ENCODE data around the gene MED13.
A peak's percentile ranks its signal among the peaks of the same experiment; 100 is the strongest.

MED13 gene

GRCh38 chr17:62065611-62066468 lies 762 bp upstream of the MED13 start:
- peak overlapping the region; percentile 93 for H3K27ac ChIP-seq
- TF ChIP-seq, protein P1, sequence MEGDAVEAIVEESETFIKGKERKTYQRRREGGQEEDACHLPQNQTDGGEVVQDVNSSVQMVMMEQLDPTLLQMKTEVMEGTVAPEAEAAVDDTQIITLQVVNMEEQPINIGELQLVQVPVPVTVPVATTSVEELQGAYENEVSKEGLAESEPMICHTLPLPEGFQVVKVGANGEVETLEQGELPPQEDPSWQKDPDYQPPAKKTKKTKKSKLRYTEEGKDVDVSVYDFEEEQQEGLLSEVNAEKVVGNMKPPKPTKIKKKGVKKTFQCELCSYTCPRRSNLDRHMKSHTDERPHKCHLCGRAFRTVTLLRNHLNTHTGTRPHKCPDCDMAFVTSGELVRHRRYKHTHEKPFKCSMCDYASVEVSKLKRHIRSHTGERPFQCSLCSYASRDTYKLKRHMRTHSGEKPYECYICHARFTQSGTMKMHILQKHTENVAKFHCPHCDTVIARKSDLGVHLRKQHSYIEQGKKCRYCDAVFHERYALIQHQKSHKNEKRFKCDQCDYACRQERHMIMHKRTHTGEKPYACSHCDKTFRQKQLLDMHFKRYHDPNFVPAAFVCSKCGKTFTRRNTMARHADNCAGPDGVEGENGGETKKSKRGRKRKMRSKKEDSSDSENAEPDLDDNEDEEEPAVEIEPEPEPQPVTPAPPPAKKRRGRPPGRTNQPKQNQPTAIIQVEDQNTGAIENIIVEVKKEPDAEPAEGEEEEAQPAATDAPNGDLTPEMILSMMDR (IDR thresholded peaks at IDR 0.05): peak; percentile 97
- no peak for TF ChIP-seq ZFX (IDR thresholded peaks at IDR 0.05; ENCODE audit: borderline replicate concordance)

DNA sequence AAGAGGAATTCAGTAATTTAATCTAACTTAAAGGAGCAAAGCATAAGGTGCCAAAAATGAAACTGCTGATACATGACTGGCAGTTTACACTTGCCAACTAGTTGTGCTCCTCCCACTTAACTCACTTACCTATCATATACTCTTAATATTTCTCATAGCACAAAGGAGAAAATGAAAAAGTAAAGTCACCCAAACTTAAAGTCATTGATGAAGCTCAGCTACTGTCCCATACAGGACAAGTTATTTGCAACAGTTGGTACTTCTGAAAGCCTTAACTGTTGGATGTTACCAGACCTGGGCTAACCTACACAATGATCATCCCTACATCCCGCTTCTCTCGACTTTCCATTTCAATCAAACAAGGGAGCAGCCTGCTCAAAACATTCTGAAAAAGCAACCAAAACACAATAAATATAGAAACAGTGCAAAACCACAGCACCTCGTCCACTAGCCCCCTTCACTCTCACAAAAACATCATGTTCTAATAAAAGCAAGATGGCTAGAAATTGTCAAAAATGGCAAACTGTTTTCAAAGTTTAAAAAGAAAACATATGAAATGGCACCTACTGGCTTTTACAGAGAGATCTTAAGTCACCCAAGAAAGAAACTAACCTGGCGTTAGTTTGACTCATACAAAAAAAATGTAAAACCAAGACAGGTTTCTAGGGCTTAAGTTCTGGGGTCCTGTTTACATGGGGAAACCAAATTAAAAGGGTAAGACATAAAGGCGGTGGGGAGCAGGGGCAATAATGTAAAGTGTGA lies 868 bp downstream of the MED13 start:
- TF ChIP-seq, protein P1 (IDR thresholded peaks at IDR 0.05): no peak
- TF ChIP-seq ZFX (IDR thresholded peaks at IDR 0.05; ENCODE audit: borderline replicate concordance): no peak

GRCh38 chr17:62062944-62063343 lies 2.1 kb downstream of the MED13 start:
- TF ChIP-seq ZFX (IDR thresholded peaks at IDR 0.05; ENCODE audit: borderline replicate concordance): no peak
- TF ChIP-seq, protein P1 (IDR thresholded peaks at IDR 0.05): no peak
- H3K27ac ChIP-seq: peak overlapping the region; percentile 35

More for the DNA sequence above, 868 bp downstream of the MED13 start:
- H3K27ac ChIP-seq: peak overlapping the region; percentile 93

DNA sequence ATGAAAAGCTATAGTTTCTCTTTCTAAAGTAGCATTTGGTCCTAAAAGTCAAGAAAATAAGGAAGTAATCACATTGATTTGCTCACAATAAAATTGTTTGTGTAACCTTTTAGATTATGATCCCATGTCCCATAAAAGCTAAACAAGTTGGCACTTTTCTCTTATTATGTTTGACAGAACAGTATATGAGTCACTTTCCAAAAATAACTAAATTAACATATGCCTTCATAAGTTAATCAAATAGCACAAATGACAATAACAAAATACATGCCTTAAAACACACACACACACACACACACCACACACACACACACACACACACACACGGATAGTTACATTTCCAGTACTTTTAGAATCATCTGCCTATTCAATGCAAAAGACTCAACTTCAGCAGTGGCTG lies 2.8 kb downstream of the MED13 start:
- TF ChIP-seq, protein P1 (IDR thresholded peaks at IDR 0.05): no peak
- TF ChIP-seq ZFX (IDR thresholded peaks at IDR 0.05; ENCODE audit: borderline replicate concordance): no peak
- H3K27ac ChIP-seq: peak overlapping the region; percentile 35

GRCh38 chr17:62059414-62059813 lies 5.7 kb downstream of the MED13 start:
- TF ChIP-seq ZFX (IDR thresholded peaks at IDR 0.05; ENCODE audit: borderline replicate concordance): no peak
- TF ChIP-seq, protein P1 (IDR thresholded peaks at IDR 0.05): no peak
- no peak overlapping the region for H3K27ac ChIP-seq

GRCh38 chr17:62058611-62059010 lies 6.5 kb downstream of the MED13 start:
- no peak overlapping the region for H3K27ac ChIP-seq
- no peak for TF ChIP-seq ZFX (IDR thresholded peaks at IDR 0.05; ENCODE audit: borderline replicate concordance)
- TF ChIP-seq, protein P1 (IDR thresholded peaks at IDR 0.05): no peak

DNA sequence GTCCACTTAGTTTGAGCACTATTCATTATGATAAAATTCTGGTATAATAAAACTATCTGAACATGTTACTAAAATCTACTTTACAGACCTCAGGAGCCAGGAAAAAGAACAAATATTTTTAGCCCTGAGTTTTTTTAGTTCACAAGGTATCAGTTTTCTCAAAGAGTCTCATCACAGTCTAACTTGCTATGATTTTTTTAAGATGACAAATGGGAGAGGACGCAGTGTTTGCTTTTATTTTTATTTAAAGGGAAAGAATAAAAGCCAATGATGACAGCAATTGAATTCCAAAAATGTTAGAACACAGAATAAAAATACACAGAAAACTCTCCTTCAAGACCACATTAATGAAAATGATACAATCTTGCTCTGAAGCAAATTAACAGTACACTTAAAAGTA lies 7.4 kb downstream of the MED13 start:
- no peak overlapping the region for H3K27ac ChIP-seq
- no peak for TF ChIP-seq ZFX (IDR thresholded peaks at IDR 0.05; ENCODE audit: borderline replicate concordance)
- TF ChIP-seq, protein P1 (IDR thresholded peaks at IDR 0.05): no peak

Measured in 22Rv1 (cell line).